Hindlimb muscle (tissue), 1 donor: ENCODE results near the gene SLC9A6. TPM values are rescaled to one million over a fixed set of nuclear protein-coding genes. Genes with fewer than 3 reads are reported as not detected.
"Not testable (repeated sequence)": the region's sequence is repeated elsewhere in the genome, so short reads cannot be mapped to it uniquely, and the experiment has no call there.

Experiments
- DNase-seq: peaks from one replicate; pipeline ENCODE4 v3.0.0-alpha.2; 2013
- polyA plus RNA-seq: library from polyadenylated mRNA; unstranded; fragments of 120-200 nt; gene quantifications from one replicate; pipeline ENCODE4 v1.2.1, GENCODE V29; 2013; ENCODE audit not compliant: insufficient read length

SLC9A6 gene
- polyA plus RNA-seq, 1 donor, result 7.7 TPM

DNA sequence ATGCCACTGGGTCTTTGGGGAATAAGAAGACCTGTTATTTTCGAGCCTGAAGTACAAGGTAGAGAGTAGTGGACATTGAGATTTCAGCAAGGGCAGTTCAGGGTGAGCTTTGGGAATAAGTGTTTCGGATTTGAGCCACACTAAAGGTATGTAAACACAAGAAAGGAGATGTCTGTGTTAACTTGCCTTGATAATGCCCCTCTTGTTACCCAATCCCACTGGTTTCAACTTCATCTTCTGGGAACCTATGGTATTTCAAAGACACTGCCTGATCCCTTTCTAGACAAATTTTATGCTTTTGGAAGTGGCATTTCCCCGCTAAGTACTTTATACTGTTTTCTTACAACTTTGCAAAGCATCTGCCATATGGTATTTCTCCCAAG is 79.4 kb downstream of the SLC9A6 start:
- DNase-seq, result no peak

DNA sequence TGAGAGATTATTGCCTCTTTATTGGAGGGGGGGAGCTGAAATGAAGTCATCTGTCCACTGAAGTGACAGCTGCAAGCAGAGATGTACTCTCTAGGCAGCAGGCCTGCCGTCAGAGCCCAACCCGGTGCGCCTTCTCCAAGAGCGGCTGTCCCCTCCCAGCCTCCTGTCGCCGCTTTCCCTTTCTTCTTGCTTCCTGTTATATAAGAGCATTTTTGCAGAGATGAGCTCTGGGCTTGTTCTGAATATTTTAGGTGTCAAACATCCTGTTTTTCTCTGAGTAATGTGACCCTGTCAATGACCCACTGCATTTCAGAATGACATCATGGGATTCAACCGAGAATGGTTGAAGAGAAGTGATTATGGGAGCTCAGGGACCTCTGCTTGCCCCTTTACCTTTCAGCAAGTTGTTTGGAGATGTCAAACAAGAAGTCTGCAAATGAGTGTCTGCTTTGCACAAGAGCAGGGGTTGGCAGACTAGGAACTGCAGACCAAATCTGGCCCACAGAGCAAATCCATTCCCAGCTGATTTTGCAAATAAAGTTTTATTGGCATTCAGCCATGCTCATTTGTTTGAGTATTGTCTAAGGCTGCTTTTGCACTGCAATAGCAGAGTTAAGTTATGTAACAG is 79.9 kb downstream of the SLC9A6 start:
- peak; percentile 74 for DNase-seq

DNA sequence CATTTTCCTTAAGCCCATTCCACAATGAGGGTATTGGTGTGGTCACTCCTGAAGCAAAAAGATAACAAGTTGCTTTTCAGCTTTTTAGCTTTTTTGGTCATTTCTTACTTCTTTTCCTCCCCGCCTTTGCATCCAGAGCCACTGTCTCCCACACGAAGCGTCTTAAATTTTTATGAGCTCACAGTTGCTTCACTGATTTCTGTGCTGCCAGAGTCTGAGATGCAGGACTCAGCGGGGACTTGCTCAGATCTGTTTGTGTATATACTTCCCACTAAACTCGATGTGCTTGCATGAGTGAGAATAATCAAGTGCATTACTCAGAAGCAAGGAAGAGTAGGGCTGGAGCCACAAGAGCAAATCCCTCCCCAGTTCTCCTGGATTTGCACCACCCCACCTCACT is 81.9 kb downstream of the SLC9A6 start:
- DNase-seq, result no peak

DNA sequence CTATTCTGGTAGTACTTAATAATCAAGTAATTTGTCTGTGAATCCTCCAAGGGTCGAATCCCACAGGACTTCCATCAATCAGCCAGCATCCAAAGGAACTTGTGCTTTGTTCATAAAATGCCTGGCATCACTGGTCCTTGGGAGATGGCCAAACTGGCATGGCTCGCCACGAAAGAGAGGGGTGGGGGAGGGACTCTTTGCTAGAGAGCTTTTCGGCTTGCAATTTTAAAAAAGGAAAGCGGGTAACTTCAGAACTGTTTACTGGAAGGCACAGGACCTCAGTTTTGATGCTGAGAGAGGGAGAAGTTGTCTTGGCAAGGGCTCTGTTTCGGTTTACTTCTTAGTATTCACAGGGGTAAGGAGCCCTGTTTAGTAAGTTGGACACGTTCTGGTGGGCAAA is 82.7 kb downstream of the SLC9A6 start:
- no peak for DNase-seq

DNA sequence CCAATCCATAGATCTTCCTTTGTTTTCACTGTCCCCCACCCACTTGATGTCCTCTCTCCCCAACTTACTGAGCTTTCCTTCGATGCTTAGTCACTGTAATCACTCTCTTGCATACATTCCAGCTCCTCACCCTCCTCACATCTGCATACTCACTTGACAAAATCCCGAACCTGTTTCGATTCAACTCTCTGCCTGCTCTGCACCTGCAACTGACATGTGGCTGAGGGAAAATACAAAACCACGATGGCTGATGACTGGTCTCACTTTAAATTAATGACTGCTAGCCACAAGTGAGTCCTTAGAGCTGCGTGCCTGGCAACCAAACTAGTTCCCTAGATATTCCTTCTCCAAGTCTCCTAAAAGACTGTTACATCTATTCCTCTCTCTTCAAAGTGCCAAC is 91.7 kb downstream of the SLC9A6 start:
- no peak for DNase-seq

DNA sequence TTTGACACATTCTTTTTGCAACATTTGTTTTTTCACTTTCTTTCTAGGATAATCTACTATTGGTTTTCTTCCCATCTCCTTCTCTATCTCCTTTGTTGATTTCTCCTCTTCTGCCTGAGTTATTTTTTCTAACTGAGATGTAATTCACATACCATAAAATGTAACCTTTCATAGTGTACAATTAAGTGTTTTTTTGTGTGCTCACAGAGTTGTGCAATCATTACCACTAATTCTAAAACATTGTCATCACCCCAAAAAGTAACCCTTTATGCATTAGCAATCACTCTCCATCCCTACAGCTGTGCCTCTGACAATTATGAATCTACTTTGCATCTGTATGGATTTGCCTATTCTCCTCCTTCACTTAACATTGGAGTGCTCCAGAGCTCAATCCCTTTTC is 95.5 kb downstream of the SLC9A6 start:
- DNase-seq, result no peak

GRCh38 chrX:136086521-136086920 is 101.3 kb downstream of the SLC9A6 start:
- no peak for DNase-seq

DNA sequence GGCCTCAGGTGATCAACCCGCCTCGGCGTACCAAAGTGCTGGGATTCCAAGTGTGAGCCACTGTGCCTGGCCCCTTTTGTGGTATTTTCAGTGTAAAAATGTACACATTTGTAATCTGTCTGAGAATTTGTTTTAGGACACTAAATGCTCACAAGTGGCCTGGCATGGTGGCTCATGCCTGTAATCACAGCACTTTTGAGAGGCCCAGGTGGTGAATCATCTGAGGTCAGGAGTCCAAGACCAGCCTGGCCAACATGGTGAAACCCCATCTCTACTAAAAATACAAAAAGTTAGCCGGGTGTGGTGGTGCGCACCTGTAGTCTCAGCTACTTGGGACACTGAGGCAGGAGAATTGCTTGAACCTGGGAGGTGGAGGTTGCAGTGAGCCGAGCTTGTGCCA is 106.7 kb downstream of the SLC9A6 start:
- not testable (repeated sequence) for DNase-seq

DNA sequence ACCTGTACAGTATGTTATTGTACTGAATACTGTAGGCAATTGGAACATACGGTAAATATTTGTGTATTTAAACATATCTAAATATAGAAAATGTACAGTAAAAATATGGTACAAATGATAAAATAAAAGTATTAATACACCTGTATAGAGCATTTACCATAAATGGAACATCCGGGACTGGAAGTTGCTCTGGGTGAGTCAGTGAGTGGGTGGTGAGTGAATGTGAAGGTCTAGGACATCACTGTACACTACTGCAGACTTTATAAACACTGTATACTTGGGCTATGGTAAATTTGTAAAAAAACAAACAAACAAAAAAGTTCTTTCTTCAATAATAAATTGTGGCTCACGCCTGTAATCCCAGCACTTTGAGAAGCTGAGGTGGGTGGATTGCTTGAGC is 109.7 kb downstream of the SLC9A6 start:
- no peak for DNase-seq

Other genes starting within 250 kb of the SLC9A6 start
- gene CT45A3, start 217.2 kb upstream of the SLC9A6 start, polyA plus RNA-seq, result 0.22 TPM
- 0.31 TPM for gene CT45A5, start 199.9 kb upstream of the SLC9A6 start, polyA plus RNA-seq
- gene CT45A6, start 182.6 kb upstream of the SLC9A6 start, polyA plus RNA-seq, result not detected
- gene CT45A2, start 165.4 kb upstream of the SLC9A6 start, polyA plus RNA-seq, result not detected
- not detected for gene CT45A7, start 148.2 kb upstream of the SLC9A6 start, polyA plus RNA-seq
- not detected for gene CT45A8, start 130.9 kb upstream of the SLC9A6 start, polyA plus RNA-seq
- not detected for gene CT45A9, start 113.6 kb upstream of the SLC9A6 start, polyA plus RNA-seq
- not detected for gene CT45A10, start 92.0 kb upstream of the SLC9A6 start, polyA plus RNA-seq
- not detected for gene SAGE1, start 91.7 kb upstream of the SLC9A6 start, polyA plus RNA-seq
- 17.8 TPM for gene MMGT1, start 11.4 kb upstream of the SLC9A6 start, polyA plus RNA-seq
- 1,206 TPM for gene FHL1, start 162.1 kb downstream of the SLC9A6 start, polyA plus RNA-seq